ENCODE measurements around the gene TTC34. TPM values are rescaled to one million over a fixed set of nuclear protein-coding genes. Genes with fewer than 3 reads are reported as not detected.

The TTC34 gene
- total and polyA plus RNA-seq, 2 experiments from 2014 or later, result 0.08 to 0.35 TPM

DNA sequence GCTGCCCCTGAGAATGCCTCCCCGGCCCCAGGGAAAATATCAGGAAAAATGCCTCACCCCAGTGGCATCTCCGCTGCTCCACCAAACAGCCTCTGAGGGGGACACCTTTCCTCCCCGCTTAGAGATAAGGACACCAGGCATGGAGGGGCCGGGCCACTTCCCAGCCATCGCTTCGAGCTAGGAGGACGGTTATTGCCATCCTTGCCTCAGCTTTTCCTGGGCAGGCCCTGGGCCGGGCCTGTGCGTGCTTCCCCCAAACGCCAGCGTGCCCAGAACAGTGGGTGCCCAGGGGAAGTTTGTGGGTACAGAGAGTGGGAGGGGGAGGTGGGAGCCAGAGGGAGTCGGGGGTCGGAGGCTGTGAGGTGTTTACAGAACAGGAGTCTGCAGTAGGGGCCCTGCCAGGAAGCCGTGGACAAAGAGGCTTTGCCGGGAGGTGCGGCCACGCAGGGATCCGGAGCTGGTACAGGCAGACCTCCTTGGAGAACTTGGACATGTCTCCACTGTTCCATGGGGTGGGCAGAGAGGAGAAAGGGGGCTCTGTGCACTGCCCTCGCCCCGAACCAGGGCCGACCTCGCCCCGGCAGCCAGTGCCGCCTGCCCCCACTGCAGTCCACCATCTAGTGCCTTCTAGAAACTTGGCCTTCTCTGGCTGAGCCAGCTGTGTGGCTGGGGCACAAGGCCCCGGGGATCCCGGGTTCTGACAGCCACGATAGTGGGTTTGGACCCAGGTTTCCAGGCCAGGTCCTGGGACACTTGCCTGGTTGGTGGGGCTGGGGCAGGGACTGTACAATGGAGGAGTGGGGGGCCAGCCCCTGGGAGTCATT is 33.5 kb upstream of the TTC34 start:
- no peak for ATAC-seq
- peaks cover 82% of the 10 kb centered on the region for H3K9me3 Mint-ChIP-seq
- no peaks in the 10 kb centered on the region for H3K79me2 ChIP-seq (replicated peaks; ENCODE audit: insufficient read depth)

More for the DNA sequence above, 33.5 kb upstream of the TTC34 start:
- TF ChIP-seq, protein P1, sequence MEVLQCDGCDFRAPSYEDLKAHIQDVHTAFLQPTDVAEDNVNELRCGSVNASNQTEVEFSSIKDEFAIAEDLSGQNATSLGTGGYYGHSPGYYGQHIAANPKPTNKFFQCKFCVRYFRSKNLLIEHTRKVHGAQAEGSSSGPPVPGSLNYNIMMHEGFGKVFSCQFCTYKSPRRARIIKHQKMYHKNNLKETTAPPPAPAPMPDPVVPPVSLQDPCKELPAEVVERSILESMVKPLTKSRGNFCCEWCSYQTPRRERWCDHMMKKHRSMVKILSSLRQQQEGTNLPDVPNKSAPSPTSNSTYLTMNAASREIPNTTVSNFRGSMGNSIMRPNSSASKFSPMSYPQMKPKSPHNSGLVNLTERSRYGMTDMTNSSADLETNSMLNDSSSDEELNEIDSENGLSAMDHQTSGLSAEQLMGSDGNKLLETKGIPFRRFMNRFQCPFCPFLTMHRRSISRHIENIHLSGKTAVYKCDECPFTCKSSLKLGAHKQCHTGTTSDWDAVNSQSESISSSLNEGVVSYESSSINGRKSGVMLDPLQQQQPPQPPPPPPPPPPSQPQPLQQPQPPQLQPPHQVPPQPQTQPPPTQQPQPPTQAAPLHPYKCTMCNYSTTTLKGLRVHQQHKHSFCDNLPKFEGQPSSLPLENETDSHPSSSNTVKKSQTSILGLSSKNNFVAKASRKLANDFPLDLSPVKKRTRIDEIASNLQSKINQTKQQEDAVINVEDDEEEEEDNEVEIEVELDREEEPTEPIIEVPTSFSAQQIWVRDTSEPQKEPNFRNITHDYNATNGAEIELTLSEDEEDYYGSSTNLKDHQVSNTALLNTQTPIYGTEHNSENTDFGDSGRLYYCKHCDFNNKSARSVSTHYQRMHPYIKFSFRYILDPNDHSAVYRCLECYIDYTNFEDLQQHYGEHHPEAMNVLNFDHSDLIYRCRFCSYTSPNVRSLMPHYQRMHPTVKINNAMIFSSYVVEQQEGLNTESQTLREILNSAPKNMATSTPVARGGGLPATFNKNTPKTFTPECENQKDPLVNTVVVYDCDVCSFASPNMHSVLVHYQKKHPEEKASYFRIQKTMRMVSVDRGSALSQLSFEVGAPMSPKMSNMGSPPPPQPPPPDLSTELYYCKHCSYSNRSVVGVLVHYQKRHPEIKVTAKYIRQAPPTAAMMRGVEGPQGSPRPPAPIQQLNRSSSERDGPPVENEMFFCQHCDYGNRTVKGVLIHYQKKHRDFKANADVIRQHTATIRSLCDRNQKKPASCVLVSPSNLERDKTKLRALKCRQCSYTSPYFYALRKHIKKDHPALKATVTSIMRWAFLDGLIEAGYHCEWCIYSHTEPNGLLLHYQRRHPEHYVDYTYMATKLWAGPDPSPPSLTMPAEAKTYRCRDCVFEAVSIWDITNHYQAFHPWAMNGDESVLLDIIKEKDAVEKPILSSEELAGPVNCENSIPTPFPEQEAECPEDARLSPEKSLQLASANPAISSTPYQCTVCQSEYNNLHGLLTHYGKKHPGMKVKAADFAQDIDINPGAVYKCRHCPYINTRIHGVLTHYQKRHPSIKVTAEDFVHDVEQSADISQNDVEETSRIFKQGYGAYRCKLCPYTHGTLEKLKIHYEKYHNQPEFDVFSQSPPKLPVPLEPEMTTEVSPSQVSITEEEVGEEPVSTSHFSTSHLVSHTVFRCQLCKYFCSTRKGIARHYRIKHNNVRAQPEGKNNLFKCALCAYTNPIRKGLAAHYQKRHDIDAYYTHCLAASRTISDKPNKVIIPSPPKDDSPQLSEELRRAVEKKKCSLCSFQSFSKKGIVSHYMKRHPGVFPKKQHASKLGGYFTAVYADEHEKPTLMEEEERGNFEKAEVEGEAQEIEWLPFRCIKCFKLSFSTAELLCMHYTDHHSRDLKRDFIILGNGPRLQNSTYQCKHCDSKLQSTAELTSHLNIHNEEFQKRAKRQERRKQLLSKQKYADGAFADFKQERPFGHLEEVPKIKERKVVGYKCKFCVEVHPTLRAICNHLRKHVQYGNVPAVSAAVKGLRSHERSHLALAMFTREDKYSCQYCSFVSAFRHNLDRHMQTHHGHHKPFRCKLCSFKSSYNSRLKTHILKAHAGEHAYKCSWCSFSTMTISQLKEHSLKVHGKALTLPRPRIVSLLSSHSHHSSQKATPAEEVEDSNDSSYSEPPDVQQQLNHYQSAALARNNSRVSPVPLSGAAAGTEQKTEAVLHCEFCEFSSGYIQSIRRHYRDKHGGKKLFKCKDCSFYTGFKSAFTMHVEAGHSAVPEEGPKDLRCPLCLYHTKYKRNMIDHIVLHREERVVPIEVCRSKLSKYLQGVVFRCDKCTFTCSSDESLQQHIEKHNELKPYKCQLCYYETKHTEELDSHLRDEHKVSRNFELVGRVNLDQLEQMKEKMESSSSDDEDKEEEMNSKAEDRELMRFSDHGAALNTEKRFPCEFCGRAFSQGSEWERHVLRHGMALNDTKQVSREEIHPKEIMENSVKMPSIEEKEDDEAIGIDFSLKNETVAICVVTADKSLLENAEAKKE (CRISPR knock-in tag; IDR thresholded peaks at IDR 0.05), result no peak
- TF ChIP-seq POLR2AphosphoS5 (IDR thresholded peaks at IDR 0.05; ENCODE audit: low read depth), result no peak
- TF ChIP-seq, protein P2, sequence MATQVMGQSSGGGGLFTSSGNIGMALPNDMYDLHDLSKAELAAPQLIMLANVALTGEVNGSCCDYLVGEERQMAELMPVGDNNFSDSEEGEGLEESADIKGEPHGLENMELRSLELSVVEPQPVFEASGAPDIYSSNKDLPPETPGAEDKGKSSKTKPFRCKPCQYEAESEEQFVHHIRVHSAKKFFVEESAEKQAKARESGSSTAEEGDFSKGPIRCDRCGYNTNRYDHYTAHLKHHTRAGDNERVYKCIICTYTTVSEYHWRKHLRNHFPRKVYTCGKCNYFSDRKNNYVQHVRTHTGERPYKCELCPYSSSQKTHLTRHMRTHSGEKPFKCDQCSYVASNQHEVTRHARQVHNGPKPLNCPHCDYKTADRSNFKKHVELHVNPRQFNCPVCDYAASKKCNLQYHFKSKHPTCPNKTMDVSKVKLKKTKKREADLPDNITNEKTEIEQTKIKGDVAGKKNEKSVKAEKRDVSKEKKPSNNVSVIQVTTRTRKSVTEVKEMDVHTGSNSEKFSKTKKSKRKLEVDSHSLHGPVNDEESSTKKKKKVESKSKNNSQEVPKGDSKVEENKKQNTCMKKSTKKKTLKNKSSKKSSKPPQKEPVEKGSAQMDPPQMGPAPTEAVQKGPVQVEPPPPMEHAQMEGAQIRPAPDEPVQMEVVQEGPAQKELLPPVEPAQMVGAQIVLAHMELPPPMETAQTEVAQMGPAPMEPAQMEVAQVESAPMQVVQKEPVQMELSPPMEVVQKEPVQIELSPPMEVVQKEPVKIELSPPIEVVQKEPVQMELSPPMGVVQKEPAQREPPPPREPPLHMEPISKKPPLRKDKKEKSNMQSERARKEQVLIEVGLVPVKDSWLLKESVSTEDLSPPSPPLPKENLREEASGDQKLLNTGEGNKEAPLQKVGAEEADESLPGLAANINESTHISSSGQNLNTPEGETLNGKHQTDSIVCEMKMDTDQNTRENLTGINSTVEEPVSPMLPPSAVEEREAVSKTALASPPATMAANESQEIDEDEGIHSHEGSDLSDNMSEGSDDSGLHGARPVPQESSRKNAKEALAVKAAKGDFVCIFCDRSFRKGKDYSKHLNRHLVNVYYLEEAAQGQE (IDR thresholded peaks at IDR 0.05; ENCODE audit: unreplicated experiment), result no peak
- Histone ChIP-seq H3K4me1 (ENCODE audit: insufficient read depth) (no peaks in the 10 kb centered on the region), H4K20me1 (replicated peaks; ENCODE audit: insufficient read depth) (no peaks in the 10 kb centered on the region), H2AFZ (no peak overlapping the region), H3K27me3 (ENCODE audit: insufficient read depth) (no peaks in the 10 kb centered on the region), H3F3A (replicated peaks; ENCODE audit: low read depth) (no peaks in the 10 kb centered on the region), H3K27ac (ENCODE audit: low read depth) (no peak overlapping the region), H3K36me3 (ENCODE audit: insufficient read depth) (no peaks in the 10 kb centered on the region), H3K4me3 (no peak overlapping the region), H3K4me2 (no peak overlapping the region), H3K9me2 (ENCODE audit: insufficient read depth) (no peaks in the 10 kb centered on the region)
- no peak overlapping the region for H3K27ac Mint-ChIP-seq
- peaks cover 8% of the 10 kb centered on the region for H3K27me3 Mint-ChIP-seq (ENCODE audit: insufficient read depth, low read depth, poor library complexity)
- DNase-seq (ENCODE audit: low spot score), result no peak
- no peak overlapping the region for H3K4me3 Mint-ChIP-seq
- H3K4me1 Mint-ChIP-seq, result no peaks in the 10 kb centered on the region
- H3K36me3 Mint-ChIP-seq (ENCODE audit: low read depth), result peaks cover 7% of the 10 kb centered on the region
